Erythroblast (primary cell): ENCODE measurements around the gene CD7.

Experiments used
- GATA1 ChIP-seq: IDR thresholded peaks from 2 replicates; pipeline ENCODE4 v1.6.1; 2011; ENCODE audit warnings: low read depth, mild to moderate bottlenecking, control low read depth, low read length, moderate library complexity
- POLR2A ChIP-seq: IDR thresholded peaks from 2 replicates; pipeline ENCODE4 v1.6.1; 2011; ENCODE audit warnings: mild to moderate bottlenecking, low read length

DNA sequence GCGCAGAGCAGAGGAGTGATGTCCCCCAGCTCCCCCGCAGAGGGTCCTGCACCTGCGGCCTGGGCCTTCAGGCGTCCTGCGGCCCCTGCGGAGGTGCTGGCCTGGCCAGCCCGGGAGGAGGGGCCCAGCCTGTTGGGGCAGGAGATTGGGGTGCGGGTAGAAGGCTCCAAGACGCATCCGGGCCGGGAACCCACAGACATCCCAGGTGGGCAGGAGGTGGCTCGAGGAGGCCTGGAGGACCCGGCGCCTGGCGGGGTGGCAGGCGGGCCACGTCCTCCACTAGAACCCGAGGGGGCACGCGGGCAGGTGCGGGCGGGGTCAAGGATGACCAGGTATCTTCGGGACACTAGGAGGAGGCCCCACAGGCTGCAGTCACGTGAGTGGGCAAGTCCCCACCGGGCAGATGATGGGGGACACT is 16.8 kb upstream of the CD7 start:
- no peak for TF ChIP-seq POLR2A
- no peak for TF ChIP-seq GATA1
